Measurements from ENCODE around the gene RNF224.

RNF224 gene

GRCh38 chr9:137184881-137185660 lies 42.2 kb upstream of the RNF224 start:
- no peak overlapping the region for H2AFZ ChIP-seq
- no peaks in the 10 kb centered on the region for H3K9me3 ChIP-seq (ENCODE audit: control insufficient read depth, low read length)
- H3K9ac ChIP-seq = no peak overlapping the region
- peaks cover 8% of the 10 kb centered on the region for H3K4me1 ChIP-seq
- TF ChIP-seq CTCF (IDR thresholded peaks at IDR 0.05) = no peak
- H3K36me3 ChIP-seq (ENCODE audit: control insufficient read depth, insufficient read depth, low read length) = no peaks in the 10 kb centered on the region
- H3K79me2 ChIP-seq = peaks cover 4% of the 10 kb centered on the region
- no peak overlapping the region for H3K27ac ChIP-seq
- no peaks in the 10 kb centered on the region for H3K27me3 ChIP-seq (ENCODE audit: control insufficient read depth, insufficient read depth, low read length)
- H3K4me3 ChIP-seq (ENCODE audit: low read depth, low read length) = no peak overlapping the region
- no peak overlapping the region for H3K4me2 ChIP-seq (ENCODE audit: low read length)

- Histone ChIP-seq H2AFZ (no peak overlapping the region), H3K9ac (no peak overlapping the region), H3K79me2 (peaks cover 4% of the 10 kb centered on the region), H3K36me3 (ENCODE audit: control insufficient read depth, insufficient read depth, low read length) (no peaks in the 10 kb centered on the region), H3K27me3 (ENCODE audit: control insufficient read depth, insufficient read depth, low read length) (no peaks in the 10 kb centered on the region), H3K4me2 (ENCODE audit: low read length) (no peak overlapping the region), H3K27ac (no peak overlapping the region), H3K9me3 (ENCODE audit: control insufficient read depth, low read length) (no peaks in the 10 kb centered on the region), H3K4me3 (ENCODE audit: low read depth, low read length) (no peak overlapping the region), H3K4me1 (peaks cover 8% of the 10 kb centered on the region)
- TF ChIP-seq CTCF (IDR thresholded peaks at IDR 0.05) = no peak
These were observed 41.4 kb upstream of the RNF224 start for GRCh38 chr9:137185921-137186320.

- Histone ChIP-seq H2AFZ (no peak overlapping the region), H3K4me1 (peaks cover 8% of the 10 kb centered on the region), H3K4me3 (ENCODE audit: low read depth, low read length) (no peak overlapping the region), H3K9me3 (ENCODE audit: control insufficient read depth, low read length) (no peaks in the 10 kb centered on the region), H3K27me3 (ENCODE audit: control insufficient read depth, insufficient read depth, low read length) (no peaks in the 10 kb centered on the region), H3K27ac (no peak overlapping the region), H3K4me2 (ENCODE audit: low read length) (peak overlapping the region; percentile 99), H3K79me2 (peaks cover 4% of the 10 kb centered on the region), H3K36me3 (ENCODE audit: control insufficient read depth, insufficient read depth, low read length) (no peaks in the 10 kb centered on the region), H3K9ac (no peak overlapping the region)
- TF ChIP-seq CTCF (IDR thresholded peaks at IDR 0.05) = no peak
These were observed 40.9 kb upstream of the RNF224 start for GRCh38 chr9:137186385-137186784.

GRCh38 chr9:137187386-137187785 lies 39.9 kb upstream of the RNF224 start:
- Histone ChIP-seq H3K4me3 (ENCODE audit: low read depth, low read length) (peak overlapping the region; percentile 97), H3K4me1 (peaks cover 8% of the 10 kb centered on the region), H3K9ac (no peak overlapping the region), H3K4me2 (ENCODE audit: low read length) (peak overlapping the region; percentile 99), H2AFZ (no peak overlapping the region), H3K27ac (no peak overlapping the region), H3K27me3 (ENCODE audit: control insufficient read depth, insufficient read depth, low read length) (no peaks in the 10 kb centered on the region), H3K9me3 (ENCODE audit: control insufficient read depth, low read length) (no peaks in the 10 kb centered on the region), H3K36me3 (ENCODE audit: control insufficient read depth, insufficient read depth, low read length) (no peaks in the 10 kb centered on the region), H3K79me2 (peaks cover 4% of the 10 kb centered on the region)
- TF ChIP-seq CTCF (IDR thresholded peaks at IDR 0.05) = no peak

- Histone ChIP-seq H3K79me2 (peaks cover 4% of the 10 kb centered on the region), H3K4me3 (ENCODE audit: low read depth, low read length) (peak overlapping the region; percentile 97), H3K27me3 (ENCODE audit: control insufficient read depth, insufficient read depth, low read length) (no peaks in the 10 kb centered on the region), H3K4me1 (peaks cover 8% of the 10 kb centered on the region), H3K36me3 (ENCODE audit: control insufficient read depth, insufficient read depth, low read length) (no peaks in the 10 kb centered on the region), H3K9ac (peak overlapping the region; percentile 37), H3K9me3 (ENCODE audit: control insufficient read depth, low read length) (no peaks in the 10 kb centered on the region), H2AFZ (peak overlapping the region; percentile 90), H3K4me2 (ENCODE audit: low read length) (peak overlapping the region; percentile 99), H3K27ac (peak overlapping the region; percentile 87)
- no peak for TF ChIP-seq CTCF (IDR thresholded peaks at IDR 0.05)
These were observed 39.2 kb upstream of the RNF224 start for GRCh38 chr9:137188086-137188489.
